Activated naive CD8-positive, alpha-beta T cell treated with anti-CD3 and anti-CD28 coated beads for 36 hours (primary cell): ENCODE data around the gene GALNT9. TPM values are rescaled to one million over a fixed set of nuclear protein-coding genes. Genes with fewer than 3 reads are reported as not detected.

Source experiments
- DNase-seq: peaks from one replicate; pipeline ENCODE4 v3.0.0; 2021
- H3K27ac Mint-ChIP-seq: one replicate; pipeline ENCODE4 v1.8.0; 2022; ENCODE audit warnings: mild to moderate bottlenecking, moderate library complexity, mixed read lengths
- H3K27me3 Mint-ChIP-seq: one replicate; pipeline ENCODE4 v1.8.0; 2022; ENCODE audit warnings: mild to moderate bottlenecking, mixed read lengths
- H3K36me3 Mint-ChIP-seq: one replicate; pipeline ENCODE4 v1.8.0; 2021; ENCODE audit warnings: mild to moderate bottlenecking, mixed read lengths
- H3K4me1 Mint-ChIP-seq: one replicate; pipeline ENCODE4 v1.8.0; 2021; ENCODE audit warnings: mixed read lengths
- H3K4me3 Mint-ChIP-seq: one replicate; pipeline ENCODE4 v1.8.0; 2022; ENCODE audit warnings: mild to moderate bottlenecking, moderate library complexity, mixed read lengths
- H3K9me3 Mint-ChIP-seq: one replicate; pipeline ENCODE4 v1.8.0; 2022; ENCODE audit warnings: mixed read lengths
- total RNA-seq, 2 experiments: library from RNA; stranded (reverse); gene quantifications; one replicate each; pipeline ENCODE4 v1.2.3, GENCODE V29; 2021

Gene GALNT9
- total RNA-seq, 2 experiments from 2014 or later: not detected

DNA sequence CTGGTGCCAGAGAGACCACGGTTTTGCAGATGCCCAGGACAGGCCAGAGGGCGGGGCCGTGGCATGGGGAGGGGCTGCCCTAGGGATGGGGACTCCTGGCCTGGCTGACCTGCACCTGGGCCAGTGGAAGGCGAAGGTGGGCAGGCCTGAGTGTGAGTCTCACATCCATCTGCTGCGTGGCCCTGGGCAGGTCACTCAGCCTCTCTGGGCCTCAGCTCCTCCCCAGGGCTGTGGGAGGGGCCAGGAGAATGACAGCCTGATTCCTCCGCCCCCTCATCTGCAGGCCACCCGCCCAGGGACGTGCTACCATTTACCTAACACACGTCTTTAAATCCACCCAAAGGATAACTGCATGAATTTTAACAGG, 90.9 kb downstream of the GALNT9 start:
- Mint-ChIP-seq H3K9me3 (no peaks in the 10 kb centered on the region), H3K27me3 (no peaks in the 10 kb centered on the region), H3K4me1 (no peaks in the 10 kb centered on the region), H3K27ac (no peak overlapping the region), H3K36me3 (no peaks in the 10 kb centered on the region), H3K4me3 (no peak overlapping the region)
- DNase-seq: peak; percentile 12

- DNase-seq: no peak
These were observed 91.5 kb downstream of the GALNT9 start for GRCh38 chr12:132237772-132238487.

DNA sequence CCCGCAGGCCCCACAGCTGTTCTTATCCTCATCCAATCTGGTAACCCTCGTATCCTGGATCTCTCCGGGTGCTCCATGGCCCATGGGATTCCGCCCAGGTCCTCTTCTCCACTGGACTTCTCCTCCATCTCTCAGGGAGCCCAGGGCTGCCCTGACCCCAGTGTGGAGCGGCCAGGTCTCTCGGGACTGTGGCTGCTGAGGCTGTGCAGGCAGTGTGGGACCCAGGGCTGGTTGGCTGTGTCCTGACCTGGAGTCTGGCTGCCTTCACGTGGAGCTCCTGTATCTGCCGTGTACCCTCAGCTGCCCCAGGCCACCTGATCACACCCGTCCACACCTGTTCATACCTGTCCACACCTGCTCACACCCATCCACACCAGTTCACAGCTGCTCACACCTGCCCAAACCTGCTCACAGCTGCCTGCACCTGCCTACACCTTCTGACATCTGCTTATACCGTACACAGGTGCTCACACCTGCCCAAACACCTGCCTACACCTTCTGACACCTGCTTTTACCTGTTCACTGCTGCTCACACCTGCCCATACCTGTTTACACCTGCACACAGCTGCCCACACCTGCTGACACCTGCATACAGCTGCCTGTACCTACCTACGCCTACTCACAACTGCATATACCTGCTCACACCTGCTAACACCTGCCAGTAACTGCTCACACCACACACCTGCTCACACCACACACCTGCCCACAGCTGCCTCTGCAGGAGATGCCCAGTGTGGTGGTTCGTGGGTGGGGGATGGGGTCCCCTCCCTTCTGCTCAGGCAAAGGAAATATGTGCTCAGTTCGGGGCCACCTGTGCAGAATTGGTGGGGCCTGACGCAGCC, 92.2 kb downstream of the GALNT9 start:
- H3K4me1 Mint-ChIP-seq: no peaks in the 10 kb centered on the region
- no peaks in the 10 kb centered on the region for H3K27me3 Mint-ChIP-seq
- H3K4me3 Mint-ChIP-seq: no peak overlapping the region
- H3K27ac Mint-ChIP-seq: no peak overlapping the region
- DNase-seq: no peak
- no peaks in the 10 kb centered on the region for H3K9me3 Mint-ChIP-seq
- no peaks in the 10 kb centered on the region for H3K36me3 Mint-ChIP-seq

More at GRCh38 chr12:132237772-132238487, 91.5 kb downstream of the GALNT9 start:
- Mint-ChIP-seq H3K27ac (no peak overlapping the region), H3K27me3 (no peaks in the 10 kb centered on the region), H3K4me1 (no peaks in the 10 kb centered on the region), H3K4me3 (no peak overlapping the region), H3K36me3 (no peaks in the 10 kb centered on the region), H3K9me3 (no peaks in the 10 kb centered on the region)

DNA sequence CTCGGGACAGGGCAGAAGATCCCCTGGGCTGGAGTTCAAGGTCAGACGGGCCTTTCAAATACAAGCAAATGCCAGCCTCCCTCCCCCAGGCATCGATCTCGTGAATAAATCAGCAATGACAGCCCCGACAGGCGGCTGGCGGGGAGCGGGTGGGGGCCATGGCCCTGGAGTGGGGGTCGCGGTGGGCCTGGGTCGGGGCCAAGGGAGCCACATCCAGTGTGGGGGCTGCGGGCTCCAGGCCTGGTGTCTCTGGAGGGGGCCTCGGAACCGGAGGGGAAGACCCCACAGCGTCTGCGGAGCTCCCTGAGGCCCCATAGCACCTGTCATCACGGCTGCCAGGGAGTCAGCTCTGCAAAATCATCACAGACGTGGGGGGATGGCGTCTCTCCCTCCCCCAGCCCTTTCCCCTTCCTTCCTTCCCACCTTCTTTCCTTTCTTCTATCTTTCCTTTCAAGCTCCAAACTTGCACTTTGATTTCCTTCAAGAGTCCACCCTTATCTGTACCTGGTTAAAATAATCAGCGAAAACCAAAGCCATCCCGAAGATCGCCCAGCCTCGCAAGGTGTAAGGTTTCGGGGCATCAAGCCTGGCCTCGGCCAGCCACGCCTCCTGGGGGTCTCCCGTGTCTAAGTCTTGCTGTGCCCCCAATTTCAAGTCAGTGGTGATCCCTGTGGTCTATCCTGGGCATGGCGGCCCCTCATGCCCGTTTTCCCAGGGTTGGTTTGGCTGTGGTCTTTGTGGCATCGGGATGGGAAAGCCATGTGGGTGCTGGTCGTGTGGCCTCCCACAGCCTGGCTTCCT, 93.1 kb downstream of the GALNT9 start:
- Mint-ChIP-seq H3K4me1 (no peaks in the 10 kb centered on the region), H3K9me3 (no peaks in the 10 kb centered on the region), H3K27ac (no peak overlapping the region), H3K4me3 (no peak overlapping the region), H3K27me3 (no peaks in the 10 kb centered on the region), H3K36me3 (no peaks in the 10 kb centered on the region)
- no peak for DNase-seq

DNA sequence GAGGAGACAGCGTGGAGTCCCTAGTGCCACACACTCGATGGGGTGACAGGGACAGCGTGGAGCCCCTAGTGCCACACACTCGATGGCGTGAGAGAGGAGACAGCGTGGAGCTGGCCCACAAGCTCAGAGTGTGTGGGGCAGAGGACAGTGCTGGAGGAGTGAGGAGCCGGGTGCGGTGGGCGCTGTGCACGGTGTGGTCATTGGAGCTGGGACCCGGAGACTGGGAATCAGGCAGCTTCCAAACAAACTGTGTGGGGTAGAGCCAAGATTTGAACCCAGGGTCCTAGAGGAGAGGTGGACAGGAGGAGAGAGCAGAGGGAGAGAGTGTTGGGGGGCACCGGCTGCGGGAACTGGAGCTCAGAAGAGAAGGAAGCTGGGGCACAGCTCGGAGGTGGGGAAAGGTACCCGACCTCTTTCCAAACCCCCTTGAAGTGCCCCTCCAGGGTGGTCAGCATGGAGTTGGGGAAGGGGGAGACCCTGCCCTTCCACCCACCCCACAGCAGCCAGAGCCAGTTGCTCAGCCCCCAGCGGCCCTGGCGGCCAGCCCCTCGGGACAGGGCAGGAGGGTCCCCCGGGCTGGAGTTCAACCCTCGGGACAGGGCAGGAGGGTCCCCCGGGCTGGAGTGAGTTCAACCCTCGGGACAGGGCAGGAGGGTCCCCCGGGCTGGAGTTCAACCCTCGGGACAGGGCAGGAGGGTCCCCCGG, 94.1 kb downstream of the GALNT9 start:
- Mint-ChIP-seq H3K4me3 (no peak overlapping the region), H3K27me3 (peaks cover under 1% of the 10 kb centered on the region), H3K27ac (no peak overlapping the region), H3K36me3 (no peaks in the 10 kb centered on the region), H3K4me1 (no peaks in the 10 kb centered on the region), H3K9me3 (no peaks in the 10 kb centered on the region)
- no peak for DNase-seq

GRCh38 chr12:132230381-132230780, 99.0 kb downstream of the GALNT9 start:
- H3K9me3 Mint-ChIP-seq: no peaks in the 10 kb centered on the region
- no peaks in the 10 kb centered on the region for H3K36me3 Mint-ChIP-seq
- no peak overlapping the region for H3K4me3 Mint-ChIP-seq
- no peaks in the 10 kb centered on the region for H3K4me1 Mint-ChIP-seq
- peaks cover 11% of the 10 kb centered on the region for H3K27me3 Mint-ChIP-seq
- DNase-seq: no peak
- H3K27ac Mint-ChIP-seq: no peak overlapping the region

GRCh38 chr12:132229926-132230325, 99.5 kb downstream of the GALNT9 start:
- Mint-ChIP-seq H3K36me3 (no peaks in the 10 kb centered on the region), H3K27me3 (peaks cover 11% of the 10 kb centered on the region), H3K9me3 (no peaks in the 10 kb centered on the region), H3K27ac (no peak overlapping the region), H3K4me1 (no peaks in the 10 kb centered on the region), H3K4me3 (no peak overlapping the region)
- DNase-seq: no peak

GRCh38 chr12:132229193-132229760, 100.1 kb downstream of the GALNT9 start:
- no peaks in the 10 kb centered on the region for H3K9me3 Mint-ChIP-seq
- no peaks in the 10 kb centered on the region for H3K4me1 Mint-ChIP-seq
- DNase-seq: no peak
- no peak overlapping the region for H3K4me3 Mint-ChIP-seq
- H3K36me3 Mint-ChIP-seq: no peaks in the 10 kb centered on the region
- H3K27ac Mint-ChIP-seq: no peak overlapping the region
- H3K27me3 Mint-ChIP-seq: peaks cover 11% of the 10 kb centered on the region

GRCh38 chr12:132228476-132229192, 100.8 kb downstream of the GALNT9 start:
- Mint-ChIP-seq H3K9me3 (no peaks in the 10 kb centered on the region), H3K27me3 (peaks cover 11% of the 10 kb centered on the region), H3K27ac (no peak overlapping the region), H3K36me3 (no peaks in the 10 kb centered on the region), H3K4me1 (no peaks in the 10 kb centered on the region), H3K4me3 (no peak overlapping the region)
- no peak for DNase-seq

DNA sequence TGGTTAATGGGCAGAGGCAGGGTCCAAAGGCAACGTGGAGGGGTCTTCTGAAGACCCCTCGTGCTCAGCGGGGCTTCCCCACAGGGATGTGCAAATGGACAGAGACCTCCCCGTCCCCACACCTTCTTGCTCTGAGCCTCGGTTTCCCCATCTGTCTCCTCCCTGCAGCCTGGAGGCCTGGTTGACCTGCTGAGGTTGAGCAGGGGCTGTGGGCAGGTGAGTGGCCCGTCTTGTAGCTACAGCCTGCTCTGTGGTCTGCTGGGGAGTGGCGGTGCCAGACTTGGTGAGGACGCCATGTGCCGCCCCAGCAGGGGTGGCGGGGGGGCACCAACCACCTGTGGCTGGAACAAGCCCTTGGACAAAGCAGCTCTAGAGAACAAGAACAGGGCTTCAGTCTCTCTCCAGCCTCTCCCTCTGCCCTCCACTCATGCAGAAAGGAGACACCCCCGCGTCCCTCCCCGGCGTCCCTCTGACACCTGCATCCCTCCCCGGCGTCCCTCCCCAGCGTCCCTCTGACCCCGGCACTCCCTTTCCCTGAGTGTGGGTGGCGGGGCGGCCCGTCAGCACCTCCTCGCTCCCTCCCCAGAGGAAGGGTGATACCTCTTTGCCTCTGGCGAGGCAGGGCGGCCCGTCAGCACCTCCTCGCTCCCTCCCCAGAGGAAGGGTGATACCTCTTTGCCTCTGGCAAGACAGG, 101.5 kb downstream of the GALNT9 start:
- no peaks in the 10 kb centered on the region for H3K9me3 Mint-ChIP-seq
- no peak overlapping the region for H3K27ac Mint-ChIP-seq
- H3K27me3 Mint-ChIP-seq: peaks cover 11% of the 10 kb centered on the region
- no peaks in the 10 kb centered on the region for H3K4me1 Mint-ChIP-seq
- no peak overlapping the region for H3K4me3 Mint-ChIP-seq
- no peaks in the 10 kb centered on the region for H3K36me3 Mint-ChIP-seq
- no peak for DNase-seq

- DNase-seq: no peak
- Mint-ChIP-seq H3K4me1 (peaks cover 4% of the 10 kb centered on the region), H3K4me3 (no peak overlapping the region), H3K36me3 (no peaks in the 10 kb centered on the region), H3K9me3 (no peaks in the 10 kb centered on the region), H3K27me3 (peaks cover 17% of the 10 kb centered on the region), H3K27ac (no peak overlapping the region)
These were observed 102.3 kb downstream of the GALNT9 start for GRCh38 chr12:132227118-132227517.

GRCh38 chr12:132226604-132227003, 102.8 kb downstream of the GALNT9 start:
- Mint-ChIP-seq H3K27me3 (peaks cover 19% of the 10 kb centered on the region), H3K27ac (no peak overlapping the region), H3K4me1 (peaks cover 4% of the 10 kb centered on the region), H3K9me3 (no peaks in the 10 kb centered on the region), H3K36me3 (no peaks in the 10 kb centered on the region), H3K4me3 (no peak overlapping the region)
- no peak for DNase-seq

DNA sequence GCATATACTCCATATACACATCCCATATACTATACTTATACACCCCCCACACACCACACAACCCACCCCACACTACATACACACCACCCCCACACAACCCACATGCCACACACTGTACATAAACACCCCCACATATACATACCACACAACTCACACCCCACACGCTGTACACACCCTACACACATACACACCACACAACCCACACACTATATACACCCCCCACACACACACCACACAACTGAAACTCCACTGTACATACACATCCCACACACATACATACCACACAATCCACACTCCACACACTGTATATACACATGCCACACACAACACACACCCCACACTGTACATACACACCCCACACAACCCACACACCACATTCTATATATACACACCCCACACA, 104.2 kb downstream of the GALNT9 start:
- H3K4me3 Mint-ChIP-seq: no peak overlapping the region
- no peaks in the 10 kb centered on the region for H3K36me3 Mint-ChIP-seq
- H3K9me3 Mint-ChIP-seq: no peaks in the 10 kb centered on the region
- H3K27ac Mint-ChIP-seq: no peak overlapping the region
- H3K4me1 Mint-ChIP-seq: peaks cover 4% of the 10 kb centered on the region
- peaks cover 18% of the 10 kb centered on the region for H3K27me3 Mint-ChIP-seq
- DNase-seq: no peak
